A673 (cell line): ENCODE data around the gene ELOVL5.

Source experiments
- CTCF ChIP-seq: fragments of 300-800, 200-600 bp; sonication (generic); conservative IDR thresholded peaks from 2 replicates; pipeline ENCODE4 v1.5.1; 2017; ENCODE audit warnings: low read depth, mild to moderate bottlenecking, antibody characterized with exemption, low read length, moderate library complexity, mixed read lengths
- EZH2 ChIP-seq: fragments of 200-600 bp; sonication (generic); IDR thresholded peaks from 2 replicates; pipeline ENCODE4 v1.6.1; 2017; ENCODE audit warnings: borderline replicate concordance, low read depth, mild to moderate bottlenecking, mixed read lengths, antibody characterized with exemption, low read length; ENCODE audit not compliant: poor library complexity, severe bottlenecking

GRCh38 chr6:53284901-53285300, 63.8 kb downstream of the ELOVL5 start:
- TF ChIP-seq CTCF (no peak), EZH2 (no peak)
